HepG2 (cell line): Measurements from ENCODE around the gene PC. TPM values are rescaled to one million over a fixed set of nuclear protein-coding genes. Genes with fewer than 3 reads are reported as not detected.

Experiments used
- ELF3 ChIP-seq: IDR thresholded peaks from 2 replicates; pipeline ENCODE4 v1.6.1; 2016; ENCODE audit warnings: missing genetic modification reagents, missing compliant biosample characterization
- HNF4A ChIP-seq: sonication (generic); formaldehyde crosslinking; IDR thresholded peaks from 2 replicates; pipeline ENCODE4 v1.4.0; 2020; ENCODE audit warnings: missing genetic modification reagents
- HNF4G ChIP-seq, 2 experiments: sonication (generic) in 1 of 2; formaldehyde crosslinking in 1 of 2; IDR thresholded peaks; 2 replicates each; pipeline versions ENCODE4 v1.4.0 to v1.6.1; 2011 to 2020; ENCODE audit warnings: borderline replicate concordance in 2 of 2, low read depth in 2 of 2, mild to moderate bottlenecking in 2 of 2, low read length in 1 of 2, missing genetic modification reagents in 1 of 2, moderate library complexity in 1 of 2
- HOXA5 ChIP-seq: sonication (generic); formaldehyde crosslinking; IDR thresholded peaks from 2 replicates; pipeline ENCODE4 v1.4.0; 2020; ENCODE audit warnings: missing genetic modification reagents
- KDM6A ChIP-seq: IDR thresholded peaks from 2 replicates; pipeline ENCODE4 v1.6.1; 2016; ENCODE audit warnings: low read depth
- MED1 ChIP-seq: sonication (generic); formaldehyde crosslinking; IDR thresholded peaks from 2 replicates; pipeline ENCODE4 v1.4.0; 2020; ENCODE audit warnings: missing genetic modification reagents
- MTA1 ChIP-seq: sonication (generic); formaldehyde crosslinking; IDR thresholded peaks from 2 replicates; pipeline ENCODE4 v1.4.0; 2020; ENCODE audit warnings: missing genetic modification reagents, mild to moderate bottlenecking, borderline replicate concordance
- RXRA ChIP-seq: sonication (generic); formaldehyde crosslinking; IDR thresholded peaks from 2 replicates; pipeline ENCODE4 v1.5.1; 2020; ENCODE audit warnings: missing genetic modification reagents
- SOX13 ChIP-seq, 3 experiments: fragments of 450-650 bp in 1 of 3; sonication (generic) in 1 of 3; formaldehyde crosslinking in 1 of 3; IDR thresholded peaks in 2 of 3; conservative IDR thresholded peaks in 1 of 3; 2 replicates each; pipeline versions ENCODE4 v1.5.0 to v1.6.1; 2016 to 2020; ENCODE audit warnings: antibody characterized with exemption in 1 of 3, mild to moderate bottlenecking in 1 of 3, missing compliant biosample characterization in 1 of 3, missing genetic modification reagents in 1 of 3, moderate library complexity in 1 of 3
- SRY ChIP-seq: sonication (generic); formaldehyde crosslinking; IDR thresholded peaks from 2 replicates; pipeline ENCODE4 v1.8.0; 2022; ENCODE audit warnings: mild to moderate bottlenecking, missing genetic modification reagents
- ZNF788 ChIP-seq: sonication (generic); formaldehyde crosslinking; IDR thresholded peaks from 2 replicates; pipeline ENCODE4 v1.5.0; 2020; ENCODE audit warnings: mild to moderate bottlenecking, missing genetic modification reagents, borderline replicate concordance
- polyA plus RNA-seq, 8 experiments: library from polyadenylated mRNA; depleted of rRNA in 3 of 8; stranded (reverse) in 7 of 8; unstranded in 1 of 8; fragments of >200 nt; fragmentation: Illumina TruSeq in 4 of 8; extraction: Trizol in 4 of 8; gene quantifications; 2 replicates each; pipeline versions ENCODE4 v1.2.1 to v1.2.3, GENCODE V29; 2011 to 2016; ENCODE audit warnings: low read depth in 4 of 8, missing spikeins in 1 of 8, mixed read lengths in 1 of 8; ENCODE audit not compliant: insufficient read depth in 1 of 8
- total RNA-seq, 5 experiments: library from RNA; depleted of rRNA; stranded (reverse); fragments of >200 nt; fragmentation: Illumina TruSeq; extraction: Trizol; gene quantifications; 2 replicates each; pipeline ENCODE4 v1.2.3, GENCODE V29; 2016; ENCODE audit warnings: low read depth in 1 of 5
- TF ChIP-seq, protein P1 (sequence below): sonication (generic); formaldehyde crosslinking; IDR thresholded peaks from 2 replicates; pipeline ENCODE4 v1.4.0; 2020; ENCODE audit warnings: mild to moderate bottlenecking, missing genetic modification reagents

The PC gene
- total and polyA plus RNA-seq, 2 of the 13 experiments (the other 11 are each of a cell fraction or from before 2014, with no cell fraction given): 29.0 to 39.0 TPM

DNA sequence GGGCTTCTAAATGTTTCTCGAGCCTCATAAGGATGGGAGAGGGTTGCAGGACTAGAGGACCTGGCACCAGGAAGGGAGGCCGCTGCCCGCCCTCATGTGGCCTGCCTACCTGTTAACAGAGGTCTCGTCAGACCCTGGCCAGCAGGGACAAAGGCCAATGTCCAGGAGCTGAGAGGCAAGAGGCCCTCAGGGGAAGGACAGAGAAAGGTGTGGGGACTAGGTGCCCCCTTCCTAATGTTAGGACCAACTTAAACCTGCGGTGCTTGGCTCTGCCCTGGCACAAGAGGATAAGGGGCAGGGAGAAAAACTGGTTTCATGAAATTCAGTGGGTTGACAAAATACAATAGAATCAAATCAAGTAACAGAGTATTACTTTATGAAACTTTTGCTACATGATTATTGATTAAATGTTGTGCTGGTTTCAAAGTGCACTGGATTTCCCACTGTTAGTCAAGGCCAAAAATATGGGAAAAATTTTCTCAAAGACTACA lies 44.8 kb upstream of the PC start (continued):
- TF ChIP-seq HNF4G (IDR thresholded peaks at IDR 0.05; ENCODE audit: borderline replicate concordance, low read depth, low read length): peak; percentile 79
- TF ChIP-seq HNF4G (CRISPR knock-in tag; IDR thresholded peaks at IDR 0.05; ENCODE audit: borderline replicate concordance, low read depth): peak; percentile 57; the same call in 1 of the 2 replicates
- TF ChIP-seq HNF4A (CRISPR knock-in tag): peak; percentile 93
- 0 out of 2 replicates have a peak, but pooled peaks have one; percentile 41 for TF ChIP-seq MTA1 (CRISPR knock-in tag)
- TF ChIP-seq, protein P1, sequence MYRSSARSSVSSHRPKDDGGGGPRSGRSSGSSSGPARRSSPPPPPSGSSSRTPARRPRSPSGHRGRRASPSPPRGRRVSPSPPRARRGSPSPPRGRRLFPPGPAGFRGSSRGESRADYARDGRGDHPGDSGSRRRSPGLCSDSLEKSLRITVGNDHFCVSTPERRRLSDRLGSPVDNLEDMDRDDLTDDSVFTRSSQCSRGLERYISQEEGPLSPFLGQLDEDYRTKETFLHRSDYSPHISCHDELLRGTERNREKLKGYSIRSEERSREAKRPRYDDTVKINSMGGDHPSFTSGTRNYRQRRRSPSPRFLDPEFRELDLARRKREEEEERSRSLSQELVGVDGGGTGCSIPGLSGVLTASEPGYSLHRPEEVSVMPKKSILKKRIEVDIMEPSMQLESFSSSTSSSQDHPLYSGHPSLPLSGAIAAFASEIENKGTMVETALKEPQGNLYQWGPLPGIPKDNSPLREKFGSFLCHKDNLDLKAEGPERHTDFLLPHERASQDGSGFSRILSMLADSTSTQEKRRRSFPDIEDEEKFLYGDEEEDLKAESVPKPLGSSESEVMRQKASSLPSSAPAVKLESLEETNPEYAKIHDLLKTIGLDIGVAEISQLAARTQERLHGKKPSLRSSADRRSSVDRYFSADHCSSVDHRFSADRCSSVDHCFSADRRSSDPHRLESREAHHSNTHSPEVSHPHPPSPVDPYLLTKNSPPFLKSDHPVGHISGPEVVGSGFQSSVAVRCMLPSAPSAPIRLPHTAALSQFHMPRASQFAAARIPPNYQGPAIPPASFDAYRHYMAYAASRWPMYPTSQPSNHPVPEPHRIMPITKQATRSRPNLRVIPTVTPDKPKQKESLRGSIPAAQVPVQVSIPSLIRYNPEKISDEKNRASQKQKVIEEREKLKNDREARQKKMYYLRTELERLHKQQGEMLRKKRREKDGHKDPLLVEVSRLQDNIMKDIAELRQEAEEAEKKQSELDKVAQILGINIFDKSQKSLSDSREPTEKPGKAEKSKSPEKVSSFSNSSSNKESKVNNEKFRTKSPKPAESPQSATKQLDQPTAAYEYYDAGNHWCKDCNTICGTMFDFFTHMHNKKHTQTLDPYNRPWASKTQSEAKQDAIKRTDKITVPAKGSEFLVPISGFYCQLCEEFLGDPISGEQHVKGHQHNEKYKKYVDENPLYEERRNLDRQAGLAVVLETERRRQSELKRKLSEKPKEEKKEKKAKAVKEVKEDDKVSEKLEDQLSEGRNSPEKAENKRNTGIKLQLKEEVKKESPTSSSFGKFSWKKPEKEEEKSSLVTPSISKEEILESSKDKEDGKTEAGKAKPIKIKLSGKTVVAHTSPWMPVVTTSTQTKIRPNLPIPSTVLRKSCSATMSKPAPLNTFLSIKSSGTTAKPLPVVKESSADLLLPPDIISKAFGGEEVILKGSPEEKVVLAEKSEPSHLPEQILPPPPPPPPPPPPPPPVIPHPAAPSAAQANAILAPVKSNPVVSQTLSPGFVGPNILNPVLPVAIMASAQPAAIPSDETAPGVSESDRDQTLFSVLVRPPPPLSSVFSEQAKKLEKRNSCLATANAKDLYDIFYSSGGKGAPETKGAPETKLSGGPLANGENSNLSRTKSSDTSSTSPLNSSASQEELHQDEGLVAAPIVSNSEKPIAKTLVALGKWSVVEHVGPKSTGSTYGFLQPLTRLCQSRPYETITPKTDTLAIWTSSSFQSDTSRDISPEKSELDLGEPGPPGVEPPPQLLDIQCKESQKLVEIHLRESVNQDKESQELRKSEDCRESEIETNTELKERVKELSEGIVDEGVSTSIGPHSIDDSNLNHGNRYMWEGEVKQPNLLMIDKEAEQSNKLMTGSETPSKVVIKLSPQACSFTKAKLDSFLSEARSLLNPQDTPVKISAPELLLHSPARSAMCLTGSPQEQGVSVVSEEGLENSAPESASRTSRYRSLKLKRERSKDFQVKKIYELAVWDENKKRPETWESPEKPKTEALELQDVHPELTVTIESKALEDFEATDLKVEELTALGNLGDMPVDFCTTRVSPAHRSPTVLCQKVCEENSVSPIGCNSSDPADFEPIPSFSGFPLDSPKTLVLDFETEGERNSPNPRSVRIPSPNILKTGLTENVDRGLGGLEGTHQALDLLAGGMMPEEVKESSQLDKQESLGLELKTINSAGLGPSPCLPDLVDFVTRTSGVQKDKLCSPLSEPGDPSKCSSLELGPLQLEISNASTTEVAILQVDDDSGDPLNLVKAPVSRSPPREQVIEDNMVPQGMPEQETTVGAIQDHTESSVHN (CRISPR knock-in tag): no peak
- TF ChIP-seq SRY: no peak
- 0 out of 2 replicates have a peak, but pooled peaks have one; percentile 24 for TF ChIP-seq RXRA
- no peak for TF ChIP-seq HOXA5
- peak; percentile 24; the same call in 1 of the 2 replicates for TF ChIP-seq ZNF788 (CRISPR knock-in tag)
- peak; percentile 63; the same call in 1 of the 2 replicates for TF ChIP-seq KDM6A
- TF ChIP-seq SOX13 (IDR thresholded peaks at IDR 0.05): no peak
- 0 out of 4 replicates have a peak, but pooled peaks of 1 of the 2 experiments have one; percentile 8 for TF ChIP-seq SOX13 (CRISPR knock-in tag; conservative IDR thresholded peaks at IDR 0.05 in 1 of 2, IDR thresholded peaks at IDR 0.05 in 1 of 2)
- TF ChIP-seq ELF3 (CRISPR knock-in tag): 0 out of 2 replicates have a peak, but pooled peaks have one; percentile 38
- 0 out of 2 replicates have a peak, but pooled peaks have one; percentile 22 for TF ChIP-seq MED1 (CRISPR knock-in tag)
